Esophagus (tissue), 2 donors: ENCODE measurements around the gene POU2F1. TPM values are rescaled to one million over a fixed set of nuclear protein-coding genes. Genes with fewer than 3 reads are reported as not detected.

Experiments
- H3K27ac ChIP-seq, 2 donors: one replicate each; pipeline ENCODE4 v1.5.1; 2013; ENCODE audit warnings: low read depth in 2 of 2, mild to moderate bottlenecking in 2 of 2, inconsistent platforms in 1 of 2, low read length in 1 of 2, moderate library complexity in 1 of 2
- H3K27me3 ChIP-seq, 2 donors: one replicate each; pipeline ENCODE4 v1.6.1; 2013; ENCODE audit warnings: low read length in 2 of 2, control low read depth in 1 of 2, mild to moderate bottlenecking in 1 of 2; ENCODE audit not compliant: insufficient read depth in 2 of 2, control insufficient read depth in 1 of 2
- H3K36me3 ChIP-seq, 2 donors: one replicate each; pipeline ENCODE4 v1.6.1; 2013; ENCODE audit warnings: low read length in 1 of 2; ENCODE audit not compliant: control insufficient read depth in 2 of 2, insufficient read depth in 2 of 2
- H3K4me1 ChIP-seq, 2 donors: one replicate each; pipeline ENCODE4 v1.6.1; 2013; ENCODE audit warnings: low read length in 1 of 2; ENCODE audit not compliant: control insufficient read depth in 2 of 2, insufficient read depth in 2 of 2
- H3K4me3 ChIP-seq, 2 donors: one replicate each; pipeline ENCODE4 v1.5.1; 2013; ENCODE audit warnings: low read length in 2 of 2, mild to moderate bottlenecking in 2 of 2, low read depth in 1 of 2, moderate library complexity in 1 of 2
- H3K9me3 ChIP-seq, 2 donors: one replicate each; pipeline ENCODE4 v1.6.1; 2013; ENCODE audit warnings: mild to moderate bottlenecking in 2 of 2, low read depth in 1 of 2, low read length in 1 of 2, moderate library complexity in 1 of 2; ENCODE audit not compliant: control insufficient read depth in 2 of 2, insufficient read depth in 1 of 2
- WGBS, 2 donors: extraction: QIAGEN DNeasy Blood & Tissue Kit; methylation state at CpG; one replicate each; pipeline ENCODE4 v1.1.7; 2013; 5-methylcytosine and 5-hydroxymethylcytosine counted together
- polyA plus RNA-seq, 2 donors: library from polyadenylated mRNA; stranded (reverse); fragments of 200-250 nt; gene quantifications; one replicate each; pipeline ENCODE4 v1.2.3, GENCODE V29; 2013
- donor health status: healthy with polysubstance abuse.
- donor health status: Bipolar disorder and iron deficiency.

Gene POU2F1
- polyA plus RNA-seq, 2 donors, result 1.3 to 1.5 TPM

- Histone ChIP-seq H3K4me1 (no peaks in the 10 kb centered on the region), H3K27ac (no peak overlapping the region), H3K36me3 (no peaks in the 10 kb centered on the region), H3K27me3 (no peaks in the 10 kb centered on the region), H3K4me3 (no peak overlapping the region), H3K9me3 (no peaks in the 10 kb centered on the region)
- 82 to 86% methylated on average over 2 of the region's 2 CpGs for WGBS, 2 donors
These were observed 7.3 kb downstream of the POU2F1 start for GRCh38 chr1:167227934-167228378.

DNA sequence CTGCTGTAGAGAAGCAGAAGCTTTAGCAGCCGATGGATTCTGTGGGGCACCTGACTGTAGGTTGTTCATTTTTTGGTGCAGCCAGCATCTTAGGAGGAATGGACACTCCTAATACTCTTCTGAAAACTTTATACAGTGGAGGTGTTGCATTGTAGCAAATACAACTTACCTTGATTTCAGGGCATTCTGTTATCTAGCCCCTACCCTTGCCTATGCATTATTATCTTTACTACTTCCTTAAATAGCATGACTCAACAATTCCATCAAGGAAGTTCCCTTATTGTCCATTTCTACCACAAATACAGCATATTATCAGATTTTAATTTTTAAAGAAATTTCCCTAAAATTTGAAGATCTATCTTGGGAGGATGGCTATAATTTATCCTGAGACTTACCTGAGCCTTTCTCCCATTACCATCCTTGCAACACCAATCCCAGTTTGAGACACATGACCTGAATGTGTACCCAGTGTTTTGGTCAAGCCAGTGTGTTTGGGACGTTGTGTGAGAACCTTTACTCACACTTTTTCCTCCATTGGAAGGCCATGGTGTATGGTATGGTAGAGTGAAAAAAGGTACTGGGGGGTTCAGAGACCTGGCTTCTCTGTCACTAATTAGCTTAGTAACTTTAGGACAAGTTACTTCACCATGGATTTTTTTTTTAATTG lies 9.2 kb downstream of the POU2F1 start:
- Histone ChIP-seq H3K36me3 (no peaks in the 10 kb centered on the region), H3K27ac (no peak overlapping the region), H3K27me3 (no peaks in the 10 kb centered on the region), H3K4me3 (no peak overlapping the region), H3K4me1 (no peaks in the 10 kb centered on the region), H3K9me3 (no peaks in the 10 kb centered on the region)
- WGBS, 2 donors, result 75 to 77% methylated on average over 2 of the region's 2 CpGs

- no peaks in the 10 kb centered on the region for H3K36me3 ChIP-seq
- no peaks in the 10 kb centered on the region for H3K4me1 ChIP-seq
- no peaks in the 10 kb centered on the region for H3K27me3 ChIP-seq
- no peak overlapping the region for H3K27ac ChIP-seq
- H3K9me3 ChIP-seq, result no peaks in the 10 kb centered on the region
- H3K4me3 ChIP-seq, result no peak overlapping the region
These were observed 9.8 kb downstream of the POU2F1 start for GRCh38 chr1:167230437-167230836.

DNA sequence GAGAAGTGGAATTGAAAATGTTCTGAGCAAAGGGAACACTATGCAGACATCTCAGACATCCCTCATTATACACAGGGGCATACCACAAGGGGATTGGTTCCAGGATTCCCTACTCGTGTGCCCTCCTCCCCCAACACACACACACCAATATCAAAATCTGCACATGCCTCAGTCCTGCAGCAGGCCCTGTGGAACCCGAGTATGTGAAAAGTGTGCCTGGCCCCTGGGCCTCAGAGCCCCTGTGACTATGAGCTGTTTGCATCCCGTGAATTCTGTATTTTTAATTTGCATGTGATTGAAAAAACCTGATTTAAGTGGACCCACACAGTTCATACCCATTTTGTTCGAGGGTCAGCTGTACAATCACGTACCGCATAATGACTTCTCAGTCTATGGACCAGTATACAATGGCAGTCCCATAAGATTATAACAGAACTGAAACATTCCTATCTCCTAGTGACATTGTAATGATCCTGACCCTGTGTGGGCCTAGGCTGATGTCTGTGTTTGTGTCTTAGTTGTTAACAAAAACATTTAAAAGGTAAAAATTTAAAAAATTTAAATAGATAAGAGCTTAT lies 11.3 kb downstream of the POU2F1 start:
- no peaks in the 10 kb centered on the region for H3K4me1 ChIP-seq
- H3K27me3 ChIP-seq, result no peaks in the 10 kb centered on the region
- no peak overlapping the region for H3K27ac ChIP-seq
- no peak overlapping the region for H3K4me3 ChIP-seq
- no peaks in the 10 kb centered on the region for H3K36me3 ChIP-seq
- WGBS, 2 donors, result 88 to 92% methylated on average over 6 of the region's 6 CpGs
- H3K9me3 ChIP-seq, result no peaks in the 10 kb centered on the region

DNA sequence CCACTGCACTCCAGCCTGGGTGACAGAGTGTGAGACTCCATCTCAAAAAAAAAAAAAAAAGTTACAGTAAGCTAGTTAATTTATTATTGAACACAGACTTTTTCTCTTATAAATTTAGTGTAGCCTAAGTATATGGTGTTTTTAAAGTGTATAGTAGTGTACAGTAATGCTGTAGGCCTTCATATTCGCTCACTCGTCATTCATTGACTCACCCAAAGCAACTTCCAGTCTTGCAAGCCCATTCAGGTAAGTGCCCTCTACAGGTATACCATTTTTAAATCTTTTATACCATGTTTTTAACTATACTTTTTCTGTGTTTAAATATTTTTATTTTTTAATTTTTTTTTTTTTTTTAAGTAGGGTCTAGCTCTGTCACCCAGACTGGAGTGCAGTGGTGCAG lies 12.1 kb downstream of the POU2F1 start:
- Histone ChIP-seq H3K36me3 (no peaks in the 10 kb centered on the region), H3K9me3 (no peaks in the 10 kb centered on the region), H3K4me1 (no peaks in the 10 kb centered on the region), H3K27me3 (no peaks in the 10 kb centered on the region), H3K4me3 (no peak overlapping the region), H3K27ac (no peak overlapping the region)
- WGBS, 2 donors, result 97 to 98% methylated on average over 2 of the region's 2 CpGs

- Histone ChIP-seq H3K27ac (peak overlapping the region in 1 of 2 donors; percentile 30), H3K36me3 (no peaks in the 10 kb centered on the region), H3K9me3 (no peaks in the 10 kb centered on the region), H3K4me3 (no peak overlapping the region), H3K4me1 (no peaks in the 10 kb centered on the region), H3K27me3 (no peaks in the 10 kb centered on the region)
- WGBS, 2 donors, result 73 to 77% methylated on average over 1 of the region's 1 CpG
These were observed 12.7 kb downstream of the POU2F1 start for GRCh38 chr1:167233373-167233772.

DNA sequence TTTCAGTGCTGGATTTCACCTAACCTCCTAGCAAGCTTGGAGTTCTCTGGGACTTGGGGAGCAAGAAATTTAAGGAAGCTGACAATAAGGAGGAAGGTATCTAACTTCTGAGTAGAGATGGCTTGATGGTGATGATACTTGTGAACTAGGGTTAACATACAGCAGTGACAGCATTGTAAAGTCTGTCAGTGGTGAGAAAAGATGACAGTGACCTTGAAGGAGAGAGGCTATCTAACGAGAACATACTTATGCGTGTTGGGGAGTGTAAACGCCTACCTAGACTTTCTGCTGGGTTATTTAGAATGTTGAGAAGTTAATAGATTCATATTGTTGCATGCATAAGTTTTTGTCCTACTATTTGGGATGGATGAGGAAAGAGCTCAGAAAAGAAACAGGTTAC lies 16.3 kb downstream of the POU2F1 start:
- Histone ChIP-seq H3K4me1 (no peaks in the 10 kb centered on the region), H3K4me3 (no peak overlapping the region), H3K36me3 (no peaks in the 10 kb centered on the region), H3K27ac (no peak overlapping the region), H3K27me3 (no peaks in the 10 kb centered on the region), H3K9me3 (no peaks in the 10 kb centered on the region)
- 89 to 97% methylated on average over 3 of the region's 3 CpGs for WGBS, 2 donors

- Histone ChIP-seq H3K9me3 (no peaks in the 10 kb centered on the region), H3K4me3 (no peak overlapping the region), H3K4me1 (no peaks in the 10 kb centered on the region), H3K36me3 (no peaks in the 10 kb centered on the region), H3K27ac (no peak overlapping the region), H3K27me3 (no peaks in the 10 kb centered on the region)
These were observed 18.0 kb downstream of the POU2F1 start for GRCh38 chr1:167238713-167239112.

- Histone ChIP-seq H3K27me3 (no peaks in the 10 kb centered on the region), H3K36me3 (no peaks in the 10 kb centered on the region), H3K4me1 (no peaks in the 10 kb centered on the region), H3K9me3 (peaks cover 0 to 2% of the 10 kb centered on the region in 2 donors), H3K27ac (no peak overlapping the region), H3K4me3 (no peak overlapping the region)
- WGBS, 2 donors, result 86 to 93% methylated on average over 2 of the region's 2 CpGs
These were observed 18.6 kb downstream of the POU2F1 start for GRCh38 chr1:167239257-167239656.

- Histone ChIP-seq H3K4me1 (no peaks in the 10 kb centered on the region), H3K36me3 (no peaks in the 10 kb centered on the region), H3K27me3 (no peaks in the 10 kb centered on the region), H3K27ac (no peak overlapping the region), H3K9me3 (peaks cover 0 to 2% of the 10 kb centered on the region in 2 donors), H3K4me3 (no peak overlapping the region)
- WGBS, 2 donors, result 91 to 94% methylated on average over 2 of the region's 2 CpGs
These were observed 23.6 kb downstream of the POU2F1 start for GRCh38 chr1:167244244-167244643.
